GM19023 (cell line): ENCODE data around the gene MMP12.

Experiments used
- ATAC-seq: cut with Tn5 transposase; IDR thresholded peaks from one replicate; pipeline ENCODE4 v1.9.1; 2021; ENCODE audit warnings: mild to moderate bottlenecking, moderate library complexity; ENCODE audit not compliant: unreplicated experiment

The MMP12 gene

DNA sequence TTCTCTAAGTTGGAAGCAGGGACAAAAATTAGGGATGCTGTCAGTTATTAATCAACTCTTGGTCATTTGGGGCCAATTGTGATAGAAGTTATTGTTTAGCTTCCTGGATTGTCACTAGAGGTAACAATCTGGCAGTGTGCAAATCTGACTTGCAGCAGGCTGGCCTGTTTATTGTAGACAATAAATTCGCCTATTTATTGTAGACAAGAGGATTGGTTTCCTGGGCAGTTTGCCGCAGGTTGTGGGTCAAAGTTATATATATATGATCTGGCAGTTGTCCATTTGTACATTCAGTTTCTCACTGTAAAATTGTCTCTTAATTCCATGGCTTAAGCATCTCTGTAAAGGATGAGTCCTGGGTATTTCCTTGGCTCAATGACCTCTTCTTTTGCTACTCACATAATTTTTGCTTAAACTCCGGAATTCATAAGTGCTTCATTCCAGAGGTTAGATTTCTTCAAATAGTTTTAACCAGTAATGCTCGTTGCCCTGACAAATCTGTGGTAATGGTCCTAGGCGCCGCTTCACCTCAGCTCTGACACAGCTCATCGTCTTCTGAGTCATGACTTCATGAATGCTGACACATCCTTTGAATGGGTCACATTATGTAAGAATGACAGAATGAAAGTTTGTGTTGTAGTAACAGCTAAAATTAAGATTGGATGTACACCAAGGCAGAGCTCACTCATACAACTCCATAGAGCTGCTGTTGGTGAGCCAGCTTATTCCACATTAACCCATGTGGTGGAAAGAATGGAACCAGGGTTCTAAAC lies 23.6 kb downstream of the MMP12 start:
- ATAC-seq, result no peak

DNA sequence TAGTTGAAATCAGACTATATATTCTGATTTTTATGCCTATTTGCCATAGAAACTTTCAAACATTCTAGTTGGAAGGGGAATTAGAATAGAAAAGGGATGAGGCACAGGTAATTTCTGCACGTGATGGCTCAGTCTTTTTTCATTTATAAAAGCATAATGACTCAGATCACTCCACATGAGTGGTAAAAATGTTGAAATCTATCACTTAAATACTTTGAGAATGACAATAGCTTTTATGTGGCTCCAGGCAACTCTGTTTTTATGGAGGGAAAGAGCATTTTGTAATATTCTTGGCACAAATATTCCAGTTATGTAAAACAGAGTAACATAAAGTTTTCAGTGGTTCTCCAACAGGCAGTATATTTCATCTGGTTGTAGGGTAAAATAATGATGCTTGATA lies 25.5 kb downstream of the MMP12 start:
- ATAC-seq, result no peak

DNA sequence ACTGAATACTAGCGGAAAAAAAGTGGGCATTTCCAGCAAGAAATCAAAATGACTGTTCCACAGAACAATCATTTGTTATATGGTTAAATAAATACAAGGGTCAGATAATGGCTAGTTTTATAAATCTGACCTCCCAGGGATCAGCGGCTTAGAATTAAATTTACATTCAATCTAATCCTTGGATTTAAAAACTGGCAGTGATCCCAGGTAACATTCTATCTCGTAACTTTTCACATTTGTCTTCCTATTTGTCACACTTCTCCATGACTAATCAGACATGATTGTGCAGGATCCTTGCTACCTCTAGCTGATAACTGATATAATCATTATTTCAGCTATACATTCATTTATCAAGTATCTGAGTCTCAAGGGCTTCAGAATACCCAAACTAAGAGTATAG lies 28.5 kb downstream of the MMP12 start:
- ATAC-seq, result no peak

DNA sequence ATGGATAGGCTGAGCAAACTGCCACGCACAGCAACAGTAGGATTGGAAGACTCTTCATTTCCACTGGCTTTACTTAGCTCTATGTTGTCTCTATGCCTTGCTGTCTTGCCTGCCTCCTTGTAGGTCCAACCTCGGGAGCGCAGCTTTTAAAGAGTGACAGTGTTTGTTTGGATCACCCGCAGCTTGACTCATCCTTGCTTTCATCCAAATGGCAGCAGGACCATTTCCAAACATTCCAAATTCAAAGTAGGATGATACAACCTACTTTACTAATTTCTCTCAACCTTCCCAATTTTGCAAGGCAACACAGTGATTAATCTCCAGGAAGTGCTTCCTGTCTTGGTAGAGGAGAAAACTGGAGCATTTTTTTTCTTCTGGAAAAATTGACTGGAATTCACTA lies 31.3 kb downstream of the MMP12 start, which contains the start of gene MMP3:
Gene MMP3, minus strand, starts transcription at position 121 of the 400 bp plus-strand sequence. Its CDS starts 63 bp downstream, at position 58.
- ATAC-seq, result no peak

DNA sequence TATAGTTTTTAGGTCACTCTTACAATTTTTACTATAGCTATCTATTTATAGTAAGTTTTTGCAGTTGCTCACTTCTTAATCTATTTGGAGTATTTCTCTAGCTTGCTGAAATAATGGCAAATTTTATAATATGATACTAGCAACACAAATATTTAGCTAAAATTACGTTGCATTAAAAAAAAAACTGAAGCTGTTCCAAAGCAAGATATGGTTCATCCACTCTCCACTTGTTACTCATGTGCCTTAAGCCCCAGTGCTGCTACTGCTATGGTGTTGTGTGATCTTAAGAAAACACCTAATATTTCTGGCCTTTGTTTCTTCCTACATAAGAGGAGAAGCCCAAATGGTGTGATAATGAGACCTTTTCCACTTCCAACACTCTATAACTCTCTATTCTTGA lies 31.9 kb downstream of the MMP12 start:
- ATAC-seq, result no peak

DNA sequence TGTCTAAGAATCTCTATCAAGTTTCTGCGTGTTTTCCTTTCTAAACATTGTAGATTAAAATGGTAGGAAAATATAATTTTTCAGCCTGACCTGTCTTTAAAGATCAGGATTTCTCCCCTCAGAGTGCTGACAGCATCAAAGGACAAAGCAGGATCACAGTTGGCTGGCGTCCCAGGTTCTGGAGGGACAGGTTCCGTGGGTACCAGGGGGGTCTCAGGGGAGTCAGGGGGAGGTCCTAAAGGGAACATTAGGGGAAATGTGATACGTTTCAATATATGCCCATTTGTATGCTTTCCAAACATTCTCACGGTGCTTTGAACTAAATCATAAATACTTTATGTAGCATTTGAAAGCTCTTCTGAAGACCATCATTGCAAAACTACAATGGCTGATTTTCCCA lies 34.8 kb downstream of the MMP12 start:
- no peak for ATAC-seq

DNA sequence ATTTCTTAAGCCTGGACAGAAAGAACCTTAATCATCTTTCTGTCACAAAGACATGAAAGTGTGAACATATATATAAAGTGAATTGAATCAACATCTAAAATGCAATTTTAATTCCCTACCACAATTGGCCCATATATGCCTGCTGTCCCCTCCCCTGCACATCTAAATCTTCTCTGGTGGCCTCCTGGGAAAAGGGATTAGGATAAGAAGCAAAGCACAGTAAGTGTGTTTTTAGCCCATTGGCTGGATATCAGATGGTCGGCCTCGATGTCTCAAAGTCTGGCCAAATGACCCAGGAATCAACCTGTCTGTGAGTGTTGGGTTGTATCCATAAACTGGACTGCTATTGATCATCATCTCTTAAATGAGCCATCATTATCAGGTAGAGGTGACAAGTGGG lies 37.1 kb downstream of the MMP12 start:
- ATAC-seq, result no peak

DNA sequence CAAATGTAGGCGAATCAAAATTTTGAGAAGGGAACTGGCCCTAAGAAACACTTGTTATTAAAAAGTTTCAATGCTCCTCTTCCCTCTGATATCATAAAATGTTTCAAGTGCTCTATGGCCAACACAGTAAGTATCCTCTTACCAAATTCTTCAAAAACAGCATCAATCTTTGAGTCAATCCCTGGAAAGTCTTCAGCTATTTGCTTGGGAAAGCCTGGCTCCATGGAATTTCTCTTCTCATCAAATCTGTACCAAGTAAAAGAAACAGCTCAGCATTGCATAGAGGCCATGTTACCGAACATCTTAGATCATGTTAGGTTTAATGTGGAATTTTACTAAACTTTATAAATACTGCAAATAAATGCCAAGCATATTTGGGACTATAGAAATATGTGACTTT lies 37.6 kb downstream of the MMP12 start:
- no peak for ATAC-seq

DNA sequence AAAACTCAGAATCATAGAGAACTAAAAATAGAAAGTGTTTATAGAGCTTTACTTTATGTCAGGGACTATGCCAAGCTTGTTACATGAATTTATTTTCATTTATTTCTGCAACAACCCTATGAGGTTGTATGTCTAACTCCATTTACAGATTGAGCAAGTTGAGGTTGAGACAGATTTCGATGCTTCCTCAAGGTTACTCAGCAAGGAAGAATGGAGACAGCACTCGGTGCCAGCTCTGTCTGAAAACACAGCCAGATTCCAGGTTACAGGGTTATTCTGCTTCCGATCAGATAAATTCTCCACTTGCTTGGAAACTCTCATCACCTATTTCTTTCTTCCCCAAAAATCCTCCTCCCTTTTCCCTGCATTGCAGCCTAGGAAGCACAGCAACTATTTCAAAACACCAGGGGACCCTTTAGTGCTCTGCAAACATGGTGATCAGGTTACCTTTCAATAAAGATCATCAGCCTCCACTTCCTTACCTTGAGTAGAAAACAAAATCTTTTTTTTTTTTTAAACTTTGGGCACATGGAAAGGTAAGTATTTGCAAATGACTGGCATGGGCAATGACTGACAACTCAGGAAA lies 38.4 kb downstream of the MMP12 start:
- no peak for ATAC-seq

DNA sequence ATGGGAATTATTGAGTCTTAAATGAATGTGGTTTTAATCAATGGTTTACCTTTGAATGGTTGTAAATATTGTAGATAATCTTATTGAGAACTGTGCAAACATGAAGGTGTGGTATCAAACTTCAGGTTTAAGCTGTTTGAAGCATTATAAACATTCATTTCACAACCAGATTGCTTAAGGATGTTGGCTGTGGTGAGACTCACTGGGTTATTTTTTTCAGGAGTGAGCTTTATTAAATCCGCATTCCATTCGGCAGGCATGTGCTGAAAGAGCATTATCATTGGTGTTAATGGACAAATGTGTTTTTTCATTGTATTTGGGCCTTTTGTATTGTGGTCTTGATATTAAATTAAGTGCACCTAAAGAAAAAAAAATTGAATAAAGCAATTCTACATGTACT lies 41.1 kb downstream of the MMP12 start:
- ATAC-seq, result no peak

DNA sequence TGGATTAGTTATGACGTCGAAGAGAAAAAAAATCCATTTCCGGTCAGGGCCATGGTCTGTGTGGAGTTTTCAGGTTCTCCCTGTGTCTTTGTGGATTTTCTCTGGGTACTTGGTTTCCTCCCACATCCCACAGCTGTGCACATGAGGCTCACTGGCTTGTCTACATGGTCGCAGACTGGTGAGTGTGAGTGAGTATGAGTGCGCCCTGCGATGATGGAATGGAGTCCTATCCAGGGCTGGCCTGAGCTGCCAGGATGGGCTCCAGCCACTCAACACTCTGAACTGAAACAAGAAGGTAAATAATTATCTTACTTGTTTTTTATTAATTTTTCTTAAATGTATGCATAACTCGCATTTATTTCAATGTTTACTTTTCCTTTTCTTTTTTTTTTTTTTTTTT lies 42.2 kb downstream of the MMP12 start:
- no peak for ATAC-seq

DNA sequence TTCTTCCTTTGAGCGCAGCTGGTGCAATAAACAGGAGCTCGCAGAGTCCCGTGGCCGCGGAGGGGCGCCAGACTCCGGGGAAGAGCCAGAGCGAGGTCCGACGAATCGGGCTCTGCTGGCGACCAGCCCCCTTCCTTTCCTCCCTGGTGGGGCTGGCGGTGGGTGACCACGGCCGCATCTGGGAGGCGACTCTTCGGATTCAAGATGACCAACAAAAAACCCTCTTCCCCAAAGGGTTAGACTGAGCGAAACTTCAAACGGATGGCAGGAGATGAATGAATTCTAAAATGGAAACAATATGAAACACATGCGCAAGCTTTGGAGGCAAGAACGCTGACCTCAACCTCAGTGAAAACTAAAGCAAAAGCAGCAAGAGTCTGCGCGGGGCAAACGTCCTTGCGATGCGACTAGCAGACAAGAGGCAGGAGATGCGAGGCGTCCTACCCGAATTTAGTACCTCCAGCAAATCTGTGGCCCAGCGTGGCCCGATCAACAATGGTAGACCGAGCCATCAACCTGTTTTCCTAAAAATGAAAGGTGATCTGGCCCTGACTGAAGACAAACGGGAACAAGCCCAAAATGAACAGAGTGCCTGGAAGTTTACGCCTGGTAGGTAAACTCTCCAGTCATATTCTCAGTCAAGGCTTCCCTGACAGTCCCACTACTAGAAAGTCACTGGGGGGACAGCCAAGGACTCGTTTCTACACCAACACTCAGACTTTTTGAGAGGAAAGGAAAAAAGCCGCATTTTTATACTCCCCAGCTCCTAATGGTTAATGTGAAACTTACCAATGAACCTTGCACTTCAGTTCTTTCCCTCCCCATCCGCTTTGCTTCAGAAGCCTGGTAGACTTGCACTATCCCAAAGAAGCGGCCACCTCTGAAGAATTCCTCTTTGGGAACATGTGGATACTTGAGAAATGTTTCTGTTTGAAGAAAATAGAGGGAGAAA lies 43.0 kb downstream of the MMP12 start:
- ATAC-seq, result no peak

DNA sequence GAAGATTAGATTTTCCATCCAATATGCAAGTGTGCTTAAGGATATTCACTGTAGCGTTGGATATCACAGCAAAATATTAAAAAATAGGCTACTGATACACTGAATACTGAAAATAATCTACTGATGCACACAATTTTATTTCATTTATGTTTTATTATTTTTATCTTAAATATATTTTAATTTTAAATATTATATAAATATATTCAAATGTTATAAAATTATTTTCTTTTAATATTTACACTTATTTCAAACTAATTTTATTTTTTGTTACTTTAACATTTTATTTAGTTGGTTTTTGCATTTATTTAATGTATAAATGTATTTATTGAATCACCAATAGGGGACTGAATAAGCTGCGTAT lies 43.7 kb downstream of the MMP12 start:
- no peak for ATAC-seq

DNA sequence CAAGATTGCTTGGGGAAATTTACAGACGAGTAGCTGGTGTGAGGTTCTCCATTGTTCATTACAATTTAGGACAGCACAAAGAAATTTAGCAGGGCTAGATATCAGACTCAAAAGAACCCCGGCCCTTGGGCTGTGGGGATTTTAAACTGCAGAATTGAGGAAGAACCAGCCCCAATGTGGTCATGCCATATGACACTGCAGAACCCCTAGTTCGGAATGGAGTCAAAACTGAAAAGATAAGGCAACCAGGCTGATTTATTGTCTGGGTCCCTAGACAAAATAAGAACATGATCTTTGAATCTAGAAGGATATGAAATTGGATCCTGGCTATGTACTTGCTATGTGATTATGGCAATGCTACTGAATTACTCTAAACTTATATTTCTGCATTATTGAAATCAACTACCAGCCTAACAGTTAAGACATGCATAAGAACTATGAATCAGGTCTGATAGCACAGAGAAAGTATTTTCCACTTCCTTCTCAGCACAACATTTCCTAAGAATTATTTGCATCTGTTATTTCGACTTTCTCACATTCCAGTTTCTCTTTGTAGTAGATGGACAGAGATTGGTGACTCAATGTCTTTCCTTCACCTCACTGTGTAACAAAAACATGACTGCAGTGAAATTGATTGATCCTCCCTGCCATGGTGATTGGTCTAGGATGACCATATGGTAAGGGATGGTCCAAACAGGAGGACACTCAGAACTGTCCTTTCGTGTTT lies 44.6 kb downstream of the MMP12 start:
- ATAC-seq, result no peak

DNA sequence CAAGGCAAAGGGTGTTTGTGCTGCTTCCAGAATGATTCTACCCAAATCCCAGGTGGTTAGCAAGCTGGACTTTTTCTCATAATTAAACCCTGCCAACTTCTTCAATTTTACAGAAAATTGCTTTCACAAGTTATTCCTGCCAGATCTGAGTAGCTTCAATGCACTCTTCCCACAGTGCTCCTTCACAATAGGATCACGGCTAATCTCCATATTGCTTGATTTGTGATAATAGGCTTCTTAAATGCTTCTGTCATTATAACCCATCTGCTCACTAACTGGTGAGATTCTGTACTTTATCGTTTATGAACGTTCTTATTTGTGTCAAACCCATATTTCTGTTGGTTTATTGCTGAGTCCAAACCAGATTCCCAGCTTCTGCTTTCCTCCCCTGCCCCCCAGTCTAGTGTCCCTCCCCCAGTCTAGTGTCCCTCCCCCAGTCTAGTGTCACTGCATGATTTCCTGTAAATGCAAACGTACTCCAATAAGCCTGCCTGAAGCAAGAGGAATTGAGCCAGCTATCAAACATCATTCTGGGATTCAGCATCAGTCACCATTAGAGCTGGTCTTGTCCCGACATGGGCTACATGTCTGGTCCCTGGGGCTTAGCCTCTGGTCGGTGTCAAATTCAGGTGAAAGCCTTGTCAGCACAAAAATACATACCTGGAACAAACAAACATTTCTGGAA lies 45.3 kb downstream of the MMP12 start:
- ATAC-seq, result no peak

DNA sequence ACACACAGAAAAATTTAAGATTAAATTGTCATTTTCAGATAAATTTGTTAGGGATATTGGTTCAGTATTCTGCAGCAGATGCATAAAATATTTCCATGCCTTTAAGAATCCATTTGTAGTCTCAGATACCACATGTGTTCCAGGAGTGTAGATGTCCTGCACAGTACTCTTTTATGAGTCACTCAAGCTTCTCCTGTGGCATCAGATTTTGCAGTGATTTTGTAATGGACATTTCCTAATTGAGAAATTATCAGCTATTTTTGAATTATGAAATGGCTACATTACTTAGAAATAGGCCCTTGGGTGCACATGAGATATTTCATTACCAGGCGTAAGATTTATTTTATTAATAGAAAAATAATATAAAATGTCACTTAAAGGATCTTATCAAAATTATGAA lies 50.2 kb downstream of the MMP12 start:
- no peak for ATAC-seq

DNA sequence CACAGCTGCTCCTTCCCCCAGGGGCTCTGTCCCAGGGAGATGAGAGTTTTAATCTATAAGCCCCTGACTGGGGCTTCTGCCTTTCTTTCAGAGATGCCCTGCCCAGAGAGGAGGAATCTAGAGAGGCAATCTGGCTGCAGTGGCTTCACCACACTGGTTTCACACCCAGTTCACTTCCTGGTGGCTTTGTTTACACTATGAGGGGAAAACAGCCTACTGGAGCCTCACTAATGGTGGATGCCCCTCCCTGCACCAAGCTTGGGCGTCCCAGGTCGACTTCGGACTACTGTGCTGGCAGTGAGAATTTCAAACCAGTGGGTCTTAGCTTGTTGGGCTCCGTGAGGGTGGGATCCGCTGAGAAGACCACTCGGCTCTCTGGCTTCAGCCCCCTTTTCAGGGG lies 55.3 kb downstream of the MMP12 start:
- ATAC-seq, result no peak

DNA sequence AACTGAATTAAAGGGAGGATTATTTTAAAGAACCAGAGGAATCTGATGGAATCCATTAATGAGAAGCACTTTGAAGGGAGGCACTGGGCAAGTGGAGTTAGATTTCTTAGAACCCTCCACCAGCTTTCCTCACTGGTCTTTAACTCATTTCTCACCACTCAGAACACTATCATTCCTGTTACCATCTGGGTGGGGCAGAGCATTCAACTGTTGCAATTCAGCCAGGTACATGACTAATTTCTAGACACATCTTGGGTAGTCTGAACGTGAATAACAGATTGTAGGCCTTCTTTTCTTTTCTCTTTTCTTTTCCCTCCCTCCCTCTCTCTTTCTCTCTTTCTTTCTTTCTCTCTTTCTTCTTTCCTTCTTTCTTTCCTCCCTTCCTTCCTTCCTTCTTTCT lies 61.3 kb downstream of the MMP12 start:
- no peak for ATAC-seq
